ENCODE results near the gene GOLGA6B.
A peak's percentile ranks its signal among the peaks of the same experiment; 100 is the strongest.
"Not testable (repeated sequence)": the region's sequence is repeated elsewhere in the genome, so short reads cannot be mapped to it uniquely, and the experiment has no call there.

GOLGA6B gene

DNA sequence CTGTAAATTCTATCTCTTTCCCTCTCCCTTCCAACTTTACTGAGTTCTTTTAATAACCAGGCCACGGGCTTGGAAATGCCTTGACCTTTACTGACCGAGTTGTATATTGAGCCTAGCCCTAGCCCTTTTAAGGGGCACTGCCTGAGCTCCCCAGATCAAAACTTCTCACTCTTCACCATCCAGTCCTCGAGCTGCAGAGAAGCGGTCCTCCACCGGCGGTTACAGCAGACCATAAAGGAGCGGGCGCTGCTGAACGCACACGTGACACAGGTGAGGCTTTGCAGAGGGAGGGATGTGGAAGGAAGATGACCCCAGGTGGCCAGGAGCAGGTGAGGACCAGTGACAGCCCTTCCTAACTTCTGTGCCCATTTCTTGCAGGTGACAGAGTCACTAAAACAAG is 6.6 kb downstream of the GOLGA6B start:
- H3K9ac ChIP-seq (ENCODE audit: low read depth, low read length); H4K20me1 ChIP-seq (ENCODE audit: insufficient read depth, low read length); H3K4me1 ChIP-seq (ENCODE audit: insufficient read depth, low read length); H3K9me3 ChIP-seq (ENCODE audit: insufficient read depth, low read length, severe bottlenecking); H2AFZ ChIP-seq (ENCODE audit: low read depth, low read length); H3K79me2 ChIP-seq (ENCODE audit: insufficient read depth, low read length); H3K4me3 ChIP-seq (ENCODE audit: low read depth in 1 of 2, low read length in 2 of 2); H3K27ac ChIP-seq (ENCODE audit: low read length); DNase-seq; H3K36me3 ChIP-seq (ENCODE audit: insufficient read depth, low read length); H3K4me2 ChIP-seq (ENCODE audit: insufficient read depth, low read length); ATAC-seq (ENCODE audit: insufficient read depth, low read depth); H3K27me3 ChIP-seq (ENCODE audit: insufficient read depth, low read length, poor library complexity): not testable (repeated sequence)

GRCh38 chr15:72663931-72664330 is 9.4 kb downstream of the GOLGA6B start:
- H3K9ac ChIP-seq (ENCODE audit: low read depth, low read length); H3K27me3 ChIP-seq (ENCODE audit: insufficient read depth, low read length, poor library complexity); H3K4me2 ChIP-seq (ENCODE audit: insufficient read depth, low read length); H3K36me3 ChIP-seq (ENCODE audit: insufficient read depth, low read length); H3K79me2 ChIP-seq (ENCODE audit: insufficient read depth, low read length); H3K27ac ChIP-seq (ENCODE audit: low read length); H3K4me3 ChIP-seq (ENCODE audit: low read depth in 1 of 2, low read length in 2 of 2); H3K9me3 ChIP-seq (ENCODE audit: insufficient read depth, low read length, severe bottlenecking); H3K4me1 ChIP-seq (ENCODE audit: insufficient read depth, low read length); ATAC-seq (ENCODE audit: insufficient read depth, low read depth); H2AFZ ChIP-seq (ENCODE audit: low read depth, low read length); H4K20me1 ChIP-seq (ENCODE audit: insufficient read depth, low read length); DNase-seq: not testable (repeated sequence)

GRCh38 chr15:72665706-72666105 is 11.2 kb downstream of the GOLGA6B start:
- not testable (repeated sequence) for H3K4me3 ChIP-seq (ENCODE audit: low read depth in 1 of 2, low read length in 2 of 2); H3K4me2 ChIP-seq (ENCODE audit: insufficient read depth, low read length); H2AFZ ChIP-seq (ENCODE audit: low read depth, low read length); H3K4me1 ChIP-seq (ENCODE audit: insufficient read depth, low read length); H3K27ac ChIP-seq (ENCODE audit: low read length); H3K9me3 ChIP-seq (ENCODE audit: insufficient read depth, low read length, severe bottlenecking); H3K27me3 ChIP-seq (ENCODE audit: insufficient read depth, low read length, poor library complexity); H3K79me2 ChIP-seq (ENCODE audit: insufficient read depth, low read length); ATAC-seq (ENCODE audit: insufficient read depth, low read depth); DNase-seq; H3K9ac ChIP-seq (ENCODE audit: low read depth, low read length); H4K20me1 ChIP-seq (ENCODE audit: insufficient read depth, low read length); H3K36me3 ChIP-seq (ENCODE audit: insufficient read depth, low read length)

GRCh38 chr15:72669803-72670202 is 15.3 kb downstream of the GOLGA6B start:
- H3K9me3 ChIP-seq (ENCODE audit: insufficient read depth, low read length, severe bottlenecking); DNase-seq; H3K4me1 ChIP-seq (ENCODE audit: insufficient read depth, low read length); H3K9ac ChIP-seq (ENCODE audit: low read depth, low read length); H2AFZ ChIP-seq (ENCODE audit: low read depth, low read length); H3K4me3 ChIP-seq (ENCODE audit: low read depth in 1 of 2, low read length in 2 of 2); H3K36me3 ChIP-seq (ENCODE audit: insufficient read depth, low read length); H3K27me3 ChIP-seq (ENCODE audit: insufficient read depth, low read length, poor library complexity); H3K4me2 ChIP-seq (ENCODE audit: insufficient read depth, low read length); H3K27ac ChIP-seq (ENCODE audit: low read length); ATAC-seq (ENCODE audit: insufficient read depth, low read depth); H4K20me1 ChIP-seq (ENCODE audit: insufficient read depth, low read length); H3K79me2 ChIP-seq (ENCODE audit: insufficient read depth, low read length): not testable (repeated sequence)

DNA sequence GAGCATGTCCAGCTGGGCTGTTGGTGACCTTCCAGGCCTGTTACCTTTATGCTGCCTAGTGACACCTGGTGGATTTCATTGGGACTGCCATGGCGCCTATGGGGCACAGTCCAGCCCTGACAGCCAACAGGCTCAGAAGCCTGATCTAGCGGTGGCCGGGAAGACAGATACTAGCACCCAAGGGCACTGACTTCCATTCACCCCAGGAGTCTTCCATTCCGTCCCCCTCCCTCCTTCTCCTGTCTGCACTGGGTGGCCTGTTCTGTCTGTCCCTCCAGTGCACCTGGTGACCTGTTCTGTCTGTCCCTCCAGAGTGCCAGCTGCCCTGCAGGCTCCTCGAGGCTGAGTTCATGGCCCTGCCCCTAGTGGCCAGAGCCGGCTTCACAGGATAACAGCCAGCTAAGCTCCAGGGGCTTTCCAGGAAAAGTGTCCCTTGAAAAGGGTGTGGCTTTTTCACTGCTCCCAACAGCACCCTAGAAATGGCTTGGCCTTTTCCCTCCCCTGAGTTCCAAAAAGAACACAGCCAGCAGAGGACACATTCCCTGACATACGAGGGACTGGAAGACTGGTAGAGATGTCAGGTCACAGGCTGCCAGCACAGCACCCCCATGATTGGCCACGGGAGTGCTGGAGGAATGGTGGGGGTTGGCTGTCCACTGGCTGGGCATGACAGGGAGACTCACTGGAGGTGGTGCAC is 16.3 kb downstream of the GOLGA6B start:
- not testable (repeated sequence) for H3K27ac ChIP-seq (ENCODE audit: low read length); H2AFZ ChIP-seq (ENCODE audit: low read depth, low read length); H4K20me1 ChIP-seq (ENCODE audit: insufficient read depth, low read length); H3K36me3 ChIP-seq (ENCODE audit: insufficient read depth, low read length); H3K9me3 ChIP-seq (ENCODE audit: insufficient read depth, low read length, severe bottlenecking); H3K4me2 ChIP-seq (ENCODE audit: insufficient read depth, low read length); H3K27me3 ChIP-seq (ENCODE audit: insufficient read depth, low read length, poor library complexity); H3K4me3 ChIP-seq (ENCODE audit: low read depth in 1 of 2, low read length in 2 of 2); H3K4me1 ChIP-seq (ENCODE audit: insufficient read depth, low read length); H3K79me2 ChIP-seq (ENCODE audit: insufficient read depth, low read length); H3K9ac ChIP-seq (ENCODE audit: low read depth, low read length)
- peak; percentile 40 for DNase-seq
- TF ChIP-seq, protein P1, sequence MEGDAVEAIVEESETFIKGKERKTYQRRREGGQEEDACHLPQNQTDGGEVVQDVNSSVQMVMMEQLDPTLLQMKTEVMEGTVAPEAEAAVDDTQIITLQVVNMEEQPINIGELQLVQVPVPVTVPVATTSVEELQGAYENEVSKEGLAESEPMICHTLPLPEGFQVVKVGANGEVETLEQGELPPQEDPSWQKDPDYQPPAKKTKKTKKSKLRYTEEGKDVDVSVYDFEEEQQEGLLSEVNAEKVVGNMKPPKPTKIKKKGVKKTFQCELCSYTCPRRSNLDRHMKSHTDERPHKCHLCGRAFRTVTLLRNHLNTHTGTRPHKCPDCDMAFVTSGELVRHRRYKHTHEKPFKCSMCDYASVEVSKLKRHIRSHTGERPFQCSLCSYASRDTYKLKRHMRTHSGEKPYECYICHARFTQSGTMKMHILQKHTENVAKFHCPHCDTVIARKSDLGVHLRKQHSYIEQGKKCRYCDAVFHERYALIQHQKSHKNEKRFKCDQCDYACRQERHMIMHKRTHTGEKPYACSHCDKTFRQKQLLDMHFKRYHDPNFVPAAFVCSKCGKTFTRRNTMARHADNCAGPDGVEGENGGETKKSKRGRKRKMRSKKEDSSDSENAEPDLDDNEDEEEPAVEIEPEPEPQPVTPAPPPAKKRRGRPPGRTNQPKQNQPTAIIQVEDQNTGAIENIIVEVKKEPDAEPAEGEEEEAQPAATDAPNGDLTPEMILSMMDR (IDR thresholded peaks at IDR 0.05; ENCODE audit: borderline replicate concordance, extremely low read depth, low read length, poor library complexity, severe bottlenecking): peak; percentile 59
- peak; percentile 63; the same call in 2 of the 3 replicates for ATAC-seq (ENCODE audit: insufficient read depth, low read depth)

All from DND-41 (cell line).